Mucosa of rectum (tissue), 2 donors: ENCODE data around the gene TMX3.

ENCODE experiments used
- H3K27ac ChIP-seq, 2 donors: one replicate each; pipeline ENCODE4 v1.7.0; 2013; ENCODE audit warnings: inconsistent platforms in 2 of 2, low read depth in 2 of 2, low read length in 2 of 2
- H3K27me3 ChIP-seq, 2 donors: one replicate each; pipeline ENCODE4 v1.7.0; 2013; ENCODE audit warnings: low read length in 2 of 2; ENCODE audit not compliant: control insufficient read depth in 2 of 2, insufficient read depth in 2 of 2
- H3K36me3 ChIP-seq, 2 donors: one replicate each; pipeline ENCODE4 v1.7.0; 2013; ENCODE audit warnings: low read length in 2 of 2; ENCODE audit not compliant: control insufficient read depth in 2 of 2, insufficient read depth in 2 of 2
- H3K4me1 ChIP-seq, 2 donors: one replicate each; pipeline ENCODE4 v1.7.0; 2013; ENCODE audit warnings: low read length in 2 of 2, mild to moderate bottlenecking in 1 of 2; ENCODE audit not compliant: control insufficient read depth in 2 of 2, insufficient read depth in 2 of 2
- H3K4me3 ChIP-seq, 2 donors: one replicate each; pipeline ENCODE4 v1.7.0; 2013; ENCODE audit warnings: low read length in 2 of 2
- H3K9ac ChIP-seq, 2 donors: one replicate each; pipeline ENCODE4 v1.7.0; 2013; ENCODE audit warnings: low read length in 2 of 2, low read depth in 1 of 2, mild to moderate bottlenecking in 1 of 2
- H3K9me3 ChIP-seq, 2 donors: one replicate each; pipeline ENCODE4 v1.7.0; 2013; ENCODE audit warnings: low read length in 2 of 2; ENCODE audit not compliant: control insufficient read depth in 2 of 2
- donor health status: healthy.
- donor health status: Normal muscosa, but diverticular disease.

The TMX3 gene

GRCh38 chr18:68640861-68641260, 74.0 kb downstream of the TMX3 start:
- Histone ChIP-seq H3K27ac (no peak overlapping the region), H3K9me3 (no peaks in the 10 kb centered on the region), H3K36me3 (no peaks in the 10 kb centered on the region), H3K4me3 (no peak overlapping the region), H3K4me1 (no peaks in the 10 kb centered on the region), H3K9ac (no peak overlapping the region), H3K27me3 (no peaks in the 10 kb centered on the region)

- Histone ChIP-seq H3K4me1 (no peaks in the 10 kb centered on the region), H3K36me3 (no peaks in the 10 kb centered on the region), H3K9ac (no peak overlapping the region), H3K27me3 (no peaks in the 10 kb centered on the region), H3K9me3 (no peaks in the 10 kb centered on the region), H3K4me3 (no peak overlapping the region), H3K27ac (no peak overlapping the region)
These were observed 76.3 kb downstream of the TMX3 start for GRCh38 chr18:68638613-68639012.

GRCh38 chr18:68627812-68628211, 87.1 kb downstream of the TMX3 start:
- Histone ChIP-seq H3K27me3 (no peaks in the 10 kb centered on the region), H3K27ac (no peak overlapping the region), H3K9ac (no peak overlapping the region), H3K4me1 (no peaks in the 10 kb centered on the region), H3K4me3 (no peak overlapping the region), H3K9me3 (no peaks in the 10 kb centered on the region), H3K36me3 (no peaks in the 10 kb centered on the region)
